Transverse colon (tissue), 4 donors: ENCODE measurements around the gene RERE. TPM values are rescaled to one million over a fixed set of nuclear protein-coding genes. Genes with fewer than 3 reads are reported as not detected.

Experiments
- DNase-seq: peaks from one replicate; pipeline ENCODE4 v3.0.0-alpha.2; 2019
- H3K27ac ChIP-seq, 4 donors: fragments of 200-600 bp; sonication (generic); 2 replicates each; pipeline ENCODE4 v1.5.1; 2016 to 2018; ENCODE audit warnings: inconsistent platforms in 4 of 4
- H3K27me3 ChIP-seq: fragments of 200-600 bp; sonication (generic); 2 replicates; pipeline ENCODE4 v1.5.1; 2017; ENCODE audit warnings: inconsistent platforms
- H3K36me3 ChIP-seq, 4 donors: fragments of 200-600 bp; sonication (generic); 2 replicates each; pipeline ENCODE4 v1.5.1; 2017 to 2019; ENCODE audit warnings: inconsistent platforms in 4 of 4
- H3K4me1 ChIP-seq, 4 donors: fragments of 200-600 bp; sonication (generic); 2 replicates each; pipeline ENCODE4 v1.5.1; 2017 to 2020; ENCODE audit warnings: inconsistent platforms in 4 of 4
- H3K4me3 ChIP-seq, 4 donors: fragments of 200-600 bp; sonication (generic); 1 replicate in 1 of 4; 2 replicates in 3 of 4; pipeline versions ENCODE4 v1.5.1 to v1.6.1; 2017 to 2019; ENCODE audit warnings: inconsistent platforms in 4 of 4
- H3K9me3 ChIP-seq, 2 donors: fragments of 200-600 bp; sonication (generic); 2 replicates each; pipeline ENCODE4 v1.5.1; 2017 to 2019; ENCODE audit warnings: inconsistent platforms in 2 of 2
- EP300 ChIP-seq: sonication (generic); formaldehyde crosslinking; IDR thresholded peaks from one replicate; pipeline ENCODE4 v1.6.1; 2017; ENCODE audit warnings: antibody characterized with exemption, low read depth
- POLR2A ChIP-seq: fragments of 450-650 bp; IDR thresholded peaks from one replicate; pipeline ENCODE4 v1.6.1; 2016; ENCODE audit warnings: antibody characterized with exemption, mild to moderate bottlenecking, moderate library complexity
- POLR2AphosphoS5 ChIP-seq, 3 donors: sonication (generic); formaldehyde crosslinking; IDR thresholded peaks; one replicate each; pipeline ENCODE4 v1.6.1; 2016; ENCODE audit warnings: antibody characterized with exemption in 3 of 3
- WGBS, 2 donors: methylation state at CpG; one replicate each; pipeline ENCODE4 v1.1.5; 2018; ENCODE audit warnings: low coverage in 1 of 2; 5-methylcytosine and 5-hydroxymethylcytosine counted together
- in situ Hi-C, 4 donors: fragments of 200-750 bp; cut with MboI; loops; one replicate each; pipeline versions ENCODE4 v1.15.0 to v1.15.1; 2017; ENCODE audit warnings: low sequenced_read_pairs in 3 of 4, low pct_ligation_motif_present in 1 of 4, low pct_unique_long_range_greater_than_20kb in 1 of 4
- intact Hi-C: fragments of 100-400 bp; cut with DNase I; formaldehyde crosslinking; loops from one replicate; pipeline ENCODE4 v1.15.1; 2023; ENCODE audit warnings: low total_unique reads
- total RNA-seq, 4 donors: library from RNA; depleted of rRNA; stranded (reverse); fragments of >200 nt; gene quantifications; one replicate each; pipeline ENCODE4 v1.1.0, GENCODE V29; 2016
- TF ChIP-seq, protein P1 (sequence below), 5 experiments: fragments of 200-600 bp in 3 of 5; fragments of 450-650 bp in 2 of 5; sonication (generic) in 3 of 5; IDR thresholded peaks; 1 replicate in 2 of 5; 2 replicates in 3 of 5; pipeline ENCODE4 v1.5.1; 2016 to 2017; ENCODE audit warnings: antibody characterized with exemption in 5 of 5, inconsistent platforms in 3 of 5, mild to moderate bottlenecking in 2 of 5, moderate library complexity in 1 of 5

RERE gene
- total RNA-seq, 4 donors from 2014 or later = 80.3 to 657 (median 105) TPM

DNA sequence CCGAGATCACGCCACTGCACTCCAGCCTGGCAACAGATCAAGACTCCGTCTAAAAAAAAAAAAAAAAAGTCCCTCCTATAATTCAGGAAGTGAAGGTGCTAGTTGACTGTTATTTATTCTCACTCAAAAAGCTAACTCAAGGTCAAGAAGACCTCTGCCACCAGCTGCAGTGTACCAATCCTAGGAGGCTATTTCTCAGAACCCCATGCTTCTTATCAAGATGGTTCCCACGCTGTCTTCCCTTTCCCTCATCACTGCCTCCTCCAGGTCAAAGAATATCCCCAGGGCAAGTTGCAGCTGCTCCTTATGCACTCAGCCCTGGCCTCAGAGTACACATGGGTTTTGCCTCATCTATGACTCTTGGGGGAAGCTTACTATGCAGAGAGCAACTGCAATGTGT, 53.6 kb downstream of the RERE start:
- in situ Hi-C loops = no loop called here
- DNase-seq = no peak
- peaks cover 0 to 22% (median 16%) of the 10 kb centered on the region in 4 donors for H3K4me1 ChIP-seq
- no peak overlapping the region for H3K27ac ChIP-seq
- H3K9me3 ChIP-seq = no peaks in the 10 kb centered on the region
- no peaks in the 10 kb centered on the region for H3K36me3 ChIP-seq
- TF ChIP-seq POLR2A (no peak), POLR2AphosphoS5 (IDR thresholded peaks at IDR 0.05) (no peak), EP300 (no peak)
- TF ChIP-seq, protein P1, sequence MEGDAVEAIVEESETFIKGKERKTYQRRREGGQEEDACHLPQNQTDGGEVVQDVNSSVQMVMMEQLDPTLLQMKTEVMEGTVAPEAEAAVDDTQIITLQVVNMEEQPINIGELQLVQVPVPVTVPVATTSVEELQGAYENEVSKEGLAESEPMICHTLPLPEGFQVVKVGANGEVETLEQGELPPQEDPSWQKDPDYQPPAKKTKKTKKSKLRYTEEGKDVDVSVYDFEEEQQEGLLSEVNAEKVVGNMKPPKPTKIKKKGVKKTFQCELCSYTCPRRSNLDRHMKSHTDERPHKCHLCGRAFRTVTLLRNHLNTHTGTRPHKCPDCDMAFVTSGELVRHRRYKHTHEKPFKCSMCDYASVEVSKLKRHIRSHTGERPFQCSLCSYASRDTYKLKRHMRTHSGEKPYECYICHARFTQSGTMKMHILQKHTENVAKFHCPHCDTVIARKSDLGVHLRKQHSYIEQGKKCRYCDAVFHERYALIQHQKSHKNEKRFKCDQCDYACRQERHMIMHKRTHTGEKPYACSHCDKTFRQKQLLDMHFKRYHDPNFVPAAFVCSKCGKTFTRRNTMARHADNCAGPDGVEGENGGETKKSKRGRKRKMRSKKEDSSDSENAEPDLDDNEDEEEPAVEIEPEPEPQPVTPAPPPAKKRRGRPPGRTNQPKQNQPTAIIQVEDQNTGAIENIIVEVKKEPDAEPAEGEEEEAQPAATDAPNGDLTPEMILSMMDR (IDR thresholded peaks at IDR 0.05) = no peak
- intact Hi-C loops = no loop called here
- H3K4me3 ChIP-seq = no peak overlapping the region
- no peaks in the 10 kb centered on the region for H3K27me3 ChIP-seq
- 73 to 83% methylated on average over 1 to 4 of the region's 4 CpGs for WGBS, 2 donors

DNA sequence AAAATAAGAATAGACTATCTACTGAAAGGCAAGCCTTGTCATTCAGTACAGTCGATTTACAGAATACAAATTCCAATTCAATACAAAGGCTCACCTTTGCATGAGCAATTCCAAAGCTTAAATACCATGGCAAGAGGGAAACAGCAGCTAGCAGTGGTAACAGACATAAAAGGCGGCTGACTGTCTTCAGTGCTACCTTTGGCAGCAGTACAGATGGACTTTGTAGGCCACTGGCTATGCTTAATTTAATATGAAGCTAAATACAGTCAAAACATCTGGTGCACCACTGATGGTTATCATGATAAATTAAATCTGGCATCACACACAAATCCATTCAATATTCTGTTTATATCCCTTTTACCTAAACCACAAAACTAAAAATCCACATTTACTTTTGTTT, 62.4 kb downstream of the RERE start:
- Histone ChIP-seq H3K4me3 (no peak overlapping the region), H3K36me3 (no peaks in the 10 kb centered on the region), H3K27me3 (no peaks in the 10 kb centered on the region), H3K9me3 (no peaks in the 10 kb centered on the region), H3K4me1 (peaks cover 0 to 22% (median 12%) of the 10 kb centered on the region in 4 donors), H3K27ac (no peak overlapping the region)
- in situ Hi-C loops = no loop called here
- TF ChIP-seq POLR2A = no peak
- TF ChIP-seq EP300 = no peak
- no peak for TF ChIP-seq POLR2AphosphoS5 (IDR thresholded peaks at IDR 0.05)
- TF ChIP-seq, protein P1 (IDR thresholded peaks at IDR 0.05) = no peak
- intact Hi-C loops = no loop called here
- WGBS, 2 donors = 29 to 59% methylated on average over 2 of the region's 2 CpGs
- DNase-seq = peak; percentile 20

DNA sequence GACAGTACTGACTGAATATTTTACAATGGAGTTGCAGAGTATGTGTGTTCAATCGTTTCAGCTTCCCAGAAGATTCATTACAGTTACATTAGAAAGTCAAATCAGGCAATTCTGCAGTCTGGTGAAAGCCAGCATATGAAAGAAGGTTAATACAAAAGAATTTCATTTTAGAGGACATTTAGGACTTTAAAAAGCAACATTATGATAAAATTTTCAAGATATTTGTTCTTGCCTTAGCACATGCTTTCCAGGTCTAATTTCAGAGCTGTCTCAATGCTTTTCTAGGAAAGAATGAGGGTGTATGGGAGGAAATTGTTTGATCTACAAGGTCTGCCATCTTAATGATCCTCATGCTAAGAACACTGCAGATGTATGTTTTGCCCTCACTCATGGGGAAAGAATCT, 63.2 kb downstream of the RERE start:
- TF ChIP-seq POLR2A = no peak
- TF ChIP-seq POLR2AphosphoS5 (IDR thresholded peaks at IDR 0.05) = no peak
- TF ChIP-seq, protein P1 (IDR thresholded peaks at IDR 0.05) = no peak
- TF ChIP-seq EP300 = no peak
- intact Hi-C loops (no loop called here), in situ Hi-C loops (no loop called here)
- DNase-seq = no peak
- H3K4me1 ChIP-seq = peaks cover 0 to 22% (median 12%) of the 10 kb centered on the region in 4 donors
- no peaks in the 10 kb centered on the region for H3K27me3 ChIP-seq
- WGBS, 2 donors = 42 to 67% methylated on average over 1 of the region's 1 CpG
- no peak overlapping the region for H3K4me3 ChIP-seq
- no peaks in the 10 kb centered on the region for H3K36me3 ChIP-seq
- no peaks in the 10 kb centered on the region for H3K9me3 ChIP-seq
- H3K27ac ChIP-seq = no peak overlapping the region

DNA sequence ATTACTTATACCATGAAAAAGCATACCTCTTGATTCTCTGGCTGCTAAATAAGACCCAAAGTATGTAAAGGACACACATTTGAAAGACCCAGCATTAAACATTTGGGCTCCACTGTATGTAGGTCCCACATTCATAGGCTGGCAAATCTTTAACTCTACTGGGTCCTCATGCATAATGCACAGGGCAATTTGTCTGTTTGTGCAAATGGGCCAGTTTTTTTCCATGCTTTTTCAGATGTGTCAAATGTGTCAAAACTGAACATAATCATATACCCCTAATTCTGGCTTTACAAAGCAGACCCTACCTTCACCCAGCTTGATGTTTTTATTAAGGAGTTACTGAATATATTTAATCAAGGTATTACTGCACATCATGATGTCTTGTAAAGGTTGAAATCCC, 63.7 kb downstream of the RERE start:
- H3K4me1 ChIP-seq = peaks cover 0 to 22% (median 12%) of the 10 kb centered on the region in 4 donors
- intact Hi-C loops (no loop called here), in situ Hi-C loops (no loop called here)
- no peaks in the 10 kb centered on the region for H3K36me3 ChIP-seq
- H3K27me3 ChIP-seq = no peaks in the 10 kb centered on the region
- no peak for DNase-seq
- no peaks in the 10 kb centered on the region for H3K9me3 ChIP-seq
- H3K27ac ChIP-seq = no peak overlapping the region
- no peak for TF ChIP-seq POLR2A
- no peak for TF ChIP-seq POLR2AphosphoS5 (IDR thresholded peaks at IDR 0.05)
- TF ChIP-seq, protein P1 (IDR thresholded peaks at IDR 0.05) = no peak
- no peak for TF ChIP-seq EP300
- H3K4me3 ChIP-seq = no peak overlapping the region
